HG03196 (cell line): ENCODE results near the gene KPRP.

ENCODE experiments used
- ATAC-seq: cut with Tn5 transposase; IDR thresholded peaks from one replicate; pipeline ENCODE4 v1.9.1; 2021; ENCODE audit not compliant: unreplicated experiment

KPRP gene, protein sequence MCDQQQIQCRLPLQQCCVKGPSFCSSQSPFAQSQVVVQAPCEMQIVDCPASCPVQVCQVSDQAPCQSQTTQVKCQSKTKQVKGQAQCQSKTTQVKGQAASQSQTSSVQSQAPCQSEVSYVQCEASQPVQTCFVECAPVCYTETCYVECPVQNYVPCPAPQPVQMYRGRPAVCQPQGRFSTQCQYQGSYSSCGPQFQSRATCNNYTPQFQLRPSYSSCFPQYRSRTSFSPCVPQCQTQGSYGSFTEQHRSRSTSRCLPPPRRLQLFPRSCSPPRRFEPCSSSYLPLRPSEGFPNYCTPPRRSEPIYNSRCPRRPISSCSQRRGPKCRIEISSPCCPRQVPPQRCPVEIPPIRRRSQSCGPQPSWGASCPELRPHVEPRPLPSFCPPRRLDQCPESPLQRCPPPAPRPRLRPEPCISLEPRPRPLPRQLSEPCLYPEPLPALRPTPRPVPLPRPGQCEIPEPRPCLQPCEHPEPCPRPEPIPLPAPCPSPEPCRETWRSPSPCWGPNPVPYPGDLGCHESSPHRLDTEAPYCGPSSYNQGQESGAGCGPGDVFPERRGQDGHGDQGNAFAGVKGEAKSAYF

GRCh38 chr1:152757747-152758146 is at the start of gene KPRP:
Gene KPRP (plus strand): TSS chr1:152758025. CDS start chr1:152759589, 1,564 bp downstream.
- no peak for ATAC-seq

DNA sequence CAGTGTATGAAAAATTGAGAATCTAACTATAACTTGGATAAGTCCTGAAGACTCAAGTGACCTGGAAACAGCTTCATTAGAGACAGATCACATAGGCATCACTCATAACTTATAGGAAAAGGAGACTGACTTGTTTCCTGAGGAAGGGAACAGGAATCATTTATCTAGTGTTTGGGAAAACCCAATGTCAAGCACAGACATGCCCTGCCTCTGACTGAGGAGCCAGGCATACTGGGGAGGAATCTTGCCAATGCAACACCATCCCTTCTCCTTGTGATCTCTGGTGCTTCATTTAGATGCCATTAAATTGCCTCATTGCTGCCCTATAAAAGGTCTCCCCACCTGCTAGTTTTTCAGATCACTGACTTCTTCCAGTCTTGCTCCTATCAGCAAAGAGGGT is 39.6 kb upstream of the KPRP start:
- no peak for ATAC-seq

DNA sequence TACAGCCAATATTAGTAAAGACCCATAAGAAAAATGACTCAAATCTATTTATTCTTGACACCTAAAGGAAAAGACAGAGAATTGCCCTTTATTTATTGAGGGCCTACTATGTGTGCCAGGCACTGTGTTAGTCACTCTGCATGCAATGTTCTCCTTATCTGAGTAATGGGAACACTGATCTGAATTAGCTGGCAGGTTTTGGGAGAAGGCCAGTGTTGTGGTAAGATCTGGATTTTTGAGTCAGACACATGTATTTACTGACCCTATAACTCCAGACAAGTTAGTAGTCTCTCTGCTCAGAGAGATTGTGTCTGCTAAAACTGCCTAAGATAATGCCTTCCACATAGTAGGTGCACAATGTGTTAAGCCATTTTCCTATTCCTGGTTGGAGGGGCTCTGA is 32.6 kb upstream of the KPRP start:
- ATAC-seq, result no peak

DNA sequence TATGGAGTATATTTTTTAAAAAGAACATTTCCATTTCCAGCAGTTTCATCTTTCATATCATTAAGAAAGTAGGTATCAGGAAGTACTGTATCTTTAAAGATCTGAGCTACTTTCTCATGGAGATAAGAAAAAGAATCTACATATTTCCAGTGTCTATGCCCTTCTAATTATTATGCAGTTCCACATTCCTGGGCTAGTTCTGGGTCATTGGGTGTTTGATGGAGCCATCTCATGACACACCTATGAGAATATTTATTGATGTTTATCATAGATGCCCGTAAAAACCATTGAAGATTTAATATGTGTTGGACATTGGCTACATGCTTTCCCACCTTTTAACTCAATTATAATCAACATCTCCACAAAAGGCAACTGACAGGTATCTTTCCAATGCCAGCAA is 28.8 kb upstream of the KPRP start:
- ATAC-seq, result no peak

DNA sequence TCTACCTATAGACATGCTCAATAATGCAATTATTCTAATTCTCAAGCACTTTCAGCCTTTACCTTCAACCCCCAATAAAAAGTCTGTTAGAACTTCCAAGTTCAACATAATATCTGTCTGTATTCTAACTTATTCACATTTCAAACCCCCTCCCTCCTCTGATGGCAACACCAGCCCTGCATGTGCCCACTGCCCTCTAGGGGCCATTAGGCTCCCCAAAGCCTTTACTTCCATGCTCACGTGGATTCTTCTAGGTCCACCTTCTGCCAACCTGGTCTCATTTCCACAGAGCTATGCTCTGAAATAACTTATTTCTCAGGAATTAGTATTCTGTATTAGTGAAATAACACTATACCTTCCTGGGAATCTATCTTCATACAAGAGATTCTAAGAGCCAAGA is 22.2 kb upstream of the KPRP start:
- no peak for ATAC-seq

DNA sequence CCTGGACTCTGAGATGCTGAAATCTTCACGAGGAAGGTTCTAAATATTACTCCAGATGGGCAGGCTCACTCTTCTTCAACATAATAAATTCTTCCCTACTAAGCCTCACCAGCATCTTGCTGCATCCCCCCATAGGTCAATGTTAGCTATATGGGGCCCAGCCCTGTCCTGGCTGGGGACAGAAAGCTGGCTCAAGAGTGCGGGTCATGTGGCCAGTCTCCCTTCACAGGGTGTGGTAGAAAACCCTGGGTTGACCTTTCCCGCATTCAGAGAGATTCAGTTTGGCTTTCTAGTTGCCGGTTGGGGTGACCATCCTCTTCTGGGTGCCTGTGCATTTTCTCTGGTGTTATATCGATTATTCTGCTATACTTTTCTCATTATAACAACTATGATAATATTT is 19.8 kb upstream of the KPRP start:
- no peak for ATAC-seq

- ATAC-seq, result no peak
These were observed 18.0 kb upstream of the KPRP start for GRCh38 chr1:152739841-152740240.

- ATAC-seq, result no peak
These were observed 16.2 kb upstream of the KPRP start for GRCh38 chr1:152741656-152742055.

DNA sequence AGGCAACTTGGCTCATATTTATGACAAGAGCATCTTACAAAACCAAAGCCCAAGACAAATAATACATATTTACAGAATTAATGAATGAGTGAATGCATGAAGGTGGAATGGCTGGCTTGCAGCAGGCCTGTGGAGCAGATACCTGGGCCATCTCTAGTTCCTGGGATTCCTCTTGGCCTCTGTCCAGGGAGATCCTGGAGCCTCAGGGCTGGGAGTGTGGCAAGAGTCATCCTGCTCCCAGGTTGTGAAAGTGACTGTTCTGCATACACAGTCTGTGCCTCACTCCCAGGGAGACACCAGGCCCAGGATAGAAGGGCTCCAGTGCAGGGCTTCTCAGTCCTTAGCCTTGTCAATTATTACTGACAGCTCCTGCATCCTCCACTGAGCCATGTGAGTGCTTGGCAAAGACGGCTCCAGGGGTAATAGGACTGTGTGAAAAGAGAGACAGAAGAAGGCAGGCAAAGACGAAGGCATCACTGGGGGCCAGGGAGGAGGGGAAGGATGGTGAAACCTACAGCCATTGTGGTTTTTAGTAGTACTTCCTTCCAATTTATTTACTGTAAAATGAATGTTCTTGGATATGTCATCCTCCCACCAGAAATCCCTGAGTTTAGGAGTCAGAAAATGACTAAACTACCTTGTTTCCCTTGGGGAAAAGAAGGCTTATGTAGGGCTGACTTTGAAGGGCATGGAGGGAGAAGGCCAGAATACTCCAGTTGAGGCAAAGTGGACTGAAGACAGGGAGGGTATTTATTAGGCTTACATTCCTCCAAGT is 14.3 kb upstream of the KPRP start:
- no peak for ATAC-seq

- no peak for ATAC-seq
These were observed 12.5 kb upstream of the KPRP start for GRCh38 chr1:152745289-152745704.

DNA sequence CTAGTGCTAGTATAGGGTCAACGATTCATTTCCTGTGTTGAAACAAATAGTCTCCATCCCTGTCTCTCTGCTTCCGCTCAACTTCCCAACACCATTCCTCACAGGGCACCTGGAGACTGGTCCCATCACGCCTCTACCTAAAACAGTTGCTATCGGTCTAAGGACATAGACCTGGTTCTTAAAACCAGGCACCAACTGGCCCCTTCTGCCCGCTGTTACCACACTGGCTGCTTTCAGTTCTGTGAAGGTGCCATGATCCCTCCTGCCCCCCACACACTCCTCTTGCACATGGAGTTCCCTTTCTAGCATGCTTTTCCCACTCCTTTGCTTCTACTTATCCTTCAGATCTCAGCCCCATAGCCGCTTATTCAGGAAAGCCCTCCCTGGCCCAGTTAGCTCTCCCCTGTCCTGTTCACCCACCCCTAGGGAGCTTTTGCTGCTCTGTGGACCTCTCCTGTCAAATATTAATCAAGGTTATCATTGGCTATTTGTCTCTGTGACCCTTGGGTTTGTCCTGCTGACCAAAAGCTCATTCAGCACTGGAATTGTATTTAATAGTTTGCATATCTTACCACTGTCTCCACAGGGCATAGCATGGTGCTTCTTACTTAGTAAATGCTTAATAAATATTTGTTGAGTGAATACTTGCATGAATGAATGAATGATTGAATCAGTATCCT is 11.9 kb upstream of the KPRP start:
- ATAC-seq, result no peak

DNA sequence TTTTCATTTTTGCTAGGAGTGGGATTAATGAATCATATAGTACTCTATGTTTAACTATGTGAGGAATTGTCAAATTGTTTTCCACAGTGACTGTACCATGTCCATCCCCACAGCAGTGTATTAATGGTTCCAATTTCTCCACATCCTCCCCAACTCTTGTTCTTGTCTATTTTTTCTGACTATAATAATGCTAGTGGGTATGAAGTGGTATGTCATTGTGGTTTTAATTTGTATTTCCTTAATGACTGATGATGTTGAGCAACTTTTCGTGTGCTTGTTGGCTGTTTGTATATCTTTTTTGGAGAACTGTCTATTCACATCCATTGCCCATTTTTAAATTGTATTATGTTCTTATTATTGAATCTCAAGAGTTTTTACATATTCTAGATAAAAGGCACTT is 10.0 kb upstream of the KPRP start:
- no peak for ATAC-seq

DNA sequence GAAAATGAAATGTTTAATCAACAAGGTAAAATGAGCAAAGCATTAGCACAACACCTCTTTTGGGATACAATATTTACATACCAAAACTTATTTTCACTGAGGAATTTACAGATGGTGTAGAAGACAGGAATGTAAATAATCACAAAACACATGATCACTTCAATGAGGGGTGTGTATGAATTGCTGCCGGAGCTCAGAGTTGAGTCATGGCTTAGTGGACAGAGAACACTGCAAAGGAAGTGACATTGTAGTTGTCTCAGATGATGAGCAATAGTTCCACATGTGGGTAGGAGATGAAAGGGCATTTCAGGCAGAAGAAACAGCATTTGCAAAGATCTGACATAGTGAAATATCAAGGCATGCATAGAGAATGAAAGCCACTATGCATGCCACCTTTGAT is 5.6 kb upstream of the KPRP start:
- no peak for ATAC-seq

DNA sequence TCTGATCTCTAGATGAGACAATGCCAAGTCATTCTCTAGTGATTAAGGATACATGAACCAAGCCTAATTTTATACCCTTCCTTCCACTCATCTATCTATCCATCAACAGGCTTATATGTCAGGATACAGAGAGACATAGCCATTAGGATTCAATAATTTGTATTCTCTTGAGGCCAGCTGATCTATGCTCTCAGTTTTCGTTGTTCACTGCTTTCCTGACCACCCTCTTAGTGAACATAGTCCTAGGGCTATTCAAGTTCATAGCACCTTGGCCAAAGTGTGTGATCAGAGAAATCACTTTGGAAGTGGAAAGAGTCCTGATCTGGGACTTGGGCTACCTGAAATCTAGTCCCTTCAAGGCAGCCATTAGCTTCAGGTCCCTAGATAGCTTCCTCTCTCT is 4.2 kb upstream of the KPRP start:
- no peak for ATAC-seq

GRCh38 chr1:152756872-152757271 is 953 bp upstream of the KPRP start:
- no peak for ATAC-seq

DNA sequence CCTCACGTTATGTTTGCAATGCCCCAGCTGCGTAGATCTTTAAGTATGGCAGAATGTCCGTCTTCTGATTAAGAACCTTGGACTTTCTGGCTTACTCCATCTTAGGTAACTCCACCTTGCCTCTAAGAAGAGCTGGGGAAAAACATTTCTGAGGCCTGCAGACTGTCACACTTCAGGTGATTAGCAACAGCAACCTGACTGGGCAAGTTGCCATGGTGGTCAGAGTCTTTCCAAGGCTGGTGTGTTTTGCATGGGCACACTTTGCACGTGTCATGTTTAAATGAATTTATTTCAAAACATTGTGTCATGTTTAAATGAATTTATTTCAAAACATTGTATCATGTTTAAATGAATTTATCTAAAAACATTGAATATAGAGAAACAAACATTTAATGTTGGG is 811 bp downstream of the KPRP start:
- ATAC-seq, result no peak

- no peak for ATAC-seq
These were observed 1.8 kb downstream of the KPRP start for GRCh38 chr1:152759453-152760173.

DNA sequence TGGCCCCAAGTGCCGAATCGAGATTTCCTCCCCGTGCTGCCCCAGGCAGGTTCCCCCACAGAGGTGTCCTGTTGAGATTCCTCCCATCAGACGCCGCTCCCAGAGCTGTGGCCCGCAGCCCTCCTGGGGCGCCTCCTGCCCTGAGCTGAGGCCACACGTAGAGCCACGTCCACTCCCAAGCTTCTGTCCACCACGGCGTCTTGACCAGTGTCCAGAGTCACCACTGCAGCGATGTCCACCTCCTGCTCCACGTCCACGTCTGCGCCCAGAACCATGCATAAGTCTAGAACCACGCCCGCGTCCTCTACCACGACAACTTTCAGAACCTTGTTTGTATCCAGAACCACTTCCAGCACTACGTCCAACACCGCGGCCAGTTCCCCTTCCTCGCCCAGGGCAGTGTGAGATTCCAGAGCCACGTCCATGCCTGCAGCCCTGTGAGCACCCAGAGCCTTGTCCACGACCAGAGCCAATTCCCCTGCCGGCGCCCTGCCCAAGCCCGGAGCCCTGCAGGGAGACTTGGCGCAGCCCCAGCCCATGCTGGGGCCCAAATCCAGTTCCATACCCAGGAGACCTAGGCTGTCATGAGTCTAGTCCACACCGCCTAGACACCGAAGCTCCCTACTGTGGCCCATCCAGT is 2.8 kb downstream of the KPRP start:
- no peak for ATAC-seq

- ATAC-seq, result no peak
These were observed 3.9 kb downstream of the KPRP start for GRCh38 chr1:152761609-152762213.
